HPDE6-E6E7 (cell line): ENCODE results near the gene RABL2B.

Source experiments
- DNase-seq: peaks from one replicate; pipeline ENCODE4 v3.0.0; 2011; ENCODE audit warnings: missing footprints; ENCODE audit errors: extremely low spot score

RABL2B gene

GRCh38 chr22:50738649-50739227 is 44.7 kb downstream of the RABL2B start:
- DNase-seq = no peak

- no peak for DNase-seq
These were observed 45.4 kb downstream of the RABL2B start, which contains the start of gene ACR for GRCh38 chr22:50737728-50738648. Gene ACR (plus strand): TSS chr22:50738204. CDS start chr22:50738236, 32 bp downstream.

- DNase-seq = no peak
These were observed 47.8 kb downstream of the RABL2B start for GRCh38 chr22:50735739-50736030.

GRCh38 chr22:50734986-50735738 is 48.3 kb downstream of the RABL2B start:
- DNase-seq = no peak

GRCh38 chr22:50734343-50734771 is 49.1 kb downstream of the RABL2B start:
- no peak for DNase-seq

- DNase-seq = no peak
These were observed 49.7 kb downstream of the RABL2B start for GRCh38 chr22:50733521-50734342.

GRCh38 chr22:50732681-50733080 is 50.8 kb downstream of the RABL2B start:
- no peak for DNase-seq

GRCh38 chr22:50731811-50732624 is 51.4 kb downstream of the RABL2B start:
- DNase-seq = peak; percentile 60

GRCh38 chr22:50730941-50731661 is 52.3 kb downstream of the RABL2B start:
- no peak for DNase-seq

GRCh38 chr22:50730013-50730891 is 53.2 kb downstream of the RABL2B start:
- no peak for DNase-seq

- DNase-seq = no peak
These were observed 53.9 kb downstream of the RABL2B start for GRCh38 chr22:50729391-50730012.

- DNase-seq = no peak
These were observed 54.9 kb downstream of the RABL2B start for GRCh38 chr22:50728523-50728931.

GRCh38 chr22:50727678-50728522 is 55.5 kb downstream of the RABL2B start:
- DNase-seq = no peak

- no peak for DNase-seq
These were observed 56.6 kb downstream of the RABL2B start for GRCh38 chr22:50726643-50727340.

GRCh38 chr22:50725597-50725996 is 57.8 kb downstream of the RABL2B start:
- DNase-seq = no peak

- no peak for DNase-seq
These were observed 58.8 kb downstream of the RABL2B start for GRCh38 chr22:50724616-50725015.

- no peak for DNase-seq
These were observed 59.4 kb downstream of the RABL2B start for GRCh38 chr22:50723991-50724390.
